Endothelial cell of umbilical vein (primary cell): Measurements from ENCODE around the gene DIDO1. TPM values are rescaled to one million over a fixed set of nuclear protein-coding genes. Genes with fewer than 3 reads are reported as not detected.

Source experiments
- BruUV-seq: library from RNA; stranded (reverse); fragments of 400-500 nt; replicated peaks from 2 replicates; lab custom pipeline; 2021; lab: Mats Ljungman, UMichigan
- CTCF ChIA-PET: fragments of 300-600, 350-600 bp; sonication (Branson Sonifier 250); formaldehyde crosslinking; loops from one replicate; lab custom pipeline; 2021; ENCODE audit warnings: antibody characterized with exemption, inconsistent platforms; lab: Charles Lee
- POLR2A ChIA-PET: fragments of 300-600, 350-600 bp; sonication (Branson Sonifier 250); formaldehyde crosslinking; loops from one replicate; lab custom pipeline; 2021; ENCODE audit warnings: antibody characterized with exemption, inconsistent platforms; lab: Charles Lee
- DNase-seq: peaks from one replicate; pipeline ENCODE4 v3.0.0-alpha.2; 2011; ENCODE audit warnings: low read depth, low spot score
- FAIRE-seq: peaks from 2 replicates; lab custom pipeline; 2011; peaks lifted over from hg19 to GRCh38; lab: Jason Lieb, UNC
- H2AFZ ChIP-seq: 2 replicates; pipeline ENCODE4 v1.6.0; 2012; ENCODE audit warnings: low read depth, low read length, control low read depth, inconsistent platforms
- H3K27ac ChIP-seq: 2 replicates; pipeline ENCODE4 v1.5.1; 2011; ENCODE audit warnings: low read depth, mild to moderate bottlenecking, control low read depth, low read length, moderate library complexity; ENCODE audit not compliant: insufficient read depth
- H3K27me3 ChIP-seq, 2 experiments: 2 replicates each; pipeline versions ENCODE4 v1.6.0 to v1.6.1; 2011; ENCODE audit warnings: low read length in 2 of 2, mixed read lengths in 1 of 2; ENCODE audit not compliant: control insufficient read depth in 2 of 2, insufficient read depth in 2 of 2
- H3K36me3 ChIP-seq, 2 experiments: 2 replicates in 1 of 2; 3 replicates in 1 of 2; pipeline ENCODE4 v1.5.1; 2011; ENCODE audit warnings: low read length in 2 of 2, mild to moderate bottlenecking in 1 of 2, moderate library complexity in 1 of 2; ENCODE audit not compliant: control insufficient read depth in 2 of 2, insufficient read depth in 2 of 2; ENCODE audit errors: extremely low read depth in 1 of 2
- H3K4me1 ChIP-seq: 3 replicates; pipeline ENCODE4 v1.5.1; 2011; ENCODE audit warnings: mild to moderate bottlenecking, low read length; ENCODE audit not compliant: control insufficient read depth, insufficient read depth; ENCODE audit errors: extremely low read depth
- H3K4me2 ChIP-seq: 2 replicates; pipeline ENCODE4 v1.6.1; 2011; ENCODE audit warnings: low read length, control low read depth, mixed read lengths; ENCODE audit not compliant: insufficient read depth
- H3K4me3 ChIP-seq, 3 experiments: fragments of 200-600 bp in 1 of 3; sonication (generic), shearing (Covaris generic) in 1 of 3; replicated peaks in 1 of 3; 2 replicates each; pipeline ENCODE4 v1.5.1; 2011 to 2016; ENCODE audit warnings: control low read depth in 3 of 3, low read length in 3 of 3, mild to moderate bottlenecking in 2 of 3, inconsistent platforms in 1 of 3, low read depth in 1 of 3, moderate library complexity in 1 of 3; ENCODE audit not compliant: insufficient read depth in 1 of 3
- H3K79me2 ChIP-seq: 2 replicates; pipeline ENCODE4 v1.6.0; 2012; ENCODE audit warnings: low read length, inconsistent platforms; ENCODE audit not compliant: control insufficient read depth, insufficient read depth
- H3K9ac ChIP-seq: replicated peaks from 2 replicates; pipeline ENCODE3; 2011; ENCODE audit warnings: low read length, control low read depth; ENCODE audit not compliant: insufficient read depth; ENCODE audit errors: extremely low read depth
- H3K9me1 ChIP-seq: replicated peaks from 3 replicates; pipeline ENCODE4 v1.6.0; 2011; ENCODE audit warnings: mild to moderate bottlenecking, low read length; ENCODE audit not compliant: control insufficient read depth, insufficient read depth; ENCODE audit errors: extremely low read depth
- H3K9me3 ChIP-seq: replicated peaks from 2 replicates; pipeline ENCODE4 v1.5.1; 2012; ENCODE audit warnings: low read length, inconsistent platforms; ENCODE audit not compliant: control insufficient read depth, insufficient read depth
- H4K20me1 ChIP-seq: replicated peaks from 2 replicates; pipeline ENCODE3; 2011; ENCODE audit warnings: mild to moderate bottlenecking, low read length; ENCODE audit not compliant: control insufficient read depth, insufficient read depth; ENCODE audit errors: extremely low read depth
- EZH2 ChIP-seq: IDR thresholded peaks from 2 replicates; pipeline ENCODE4 v1.6.1; 2012; ENCODE audit warnings: borderline replicate concordance, low read depth, mild to moderate bottlenecking, moderate library complexity, low read length, inconsistent platforms; ENCODE audit not compliant: severe bottlenecking
- FOS ChIP-seq: IDR thresholded peaks from 2 replicates; pipeline ENCODE4 v1.6.1; 2011; ENCODE audit warnings: mild to moderate bottlenecking, low read length, moderate library complexity, borderline replicate concordance; ENCODE audit not compliant: insufficient read depth
- GATA2 ChIP-seq: IDR thresholded peaks from 2 replicates; pipeline ENCODE4 v1.7.0; 2011; ENCODE audit warnings: low read depth, mild to moderate bottlenecking, moderate library complexity, mixed read lengths, low read length; ENCODE audit not compliant: insufficient read length, insufficient read depth
- JUN ChIP-seq: IDR thresholded peaks from 2 replicates; pipeline ENCODE4 v1.6.1; 2011; ENCODE audit warnings: borderline replicate concordance, low read depth; ENCODE audit not compliant: insufficient read length, insufficient read depth
- MYC ChIP-seq: IDR thresholded peaks from one replicate; pipeline ENCODE4 v1.6.1; 2011; ENCODE audit warnings: mild to moderate bottlenecking, low read depth, low read length
- POLR2A ChIP-seq: IDR thresholded peaks from 2 replicates; pipeline ENCODE4 v1.6.1; 2012; ENCODE audit warnings: low read depth, mild to moderate bottlenecking, control low read depth, low read length
- POLR2AphosphoS5 ChIP-seq: IDR thresholded peaks from 2 replicates; pipeline ENCODE4 v1.6.1; 2012; ENCODE audit warnings: low read depth, mild to moderate bottlenecking, control low read depth, low read length, moderate library complexity; ENCODE audit not compliant: insufficient read depth
- dilution Hi-C: fragments of 300-500 bp; cut with MboI; formaldehyde crosslinking; loops from one replicate; pipeline ENCODE4 v1.15.0; 2019; ENCODE audit warnings: low sequenced_read_pairs; ENCODE audit not compliant: extremely low pct_ligation_motif_present
- intact Hi-C: fragments of 100-400 bp; cut with micrococcal nuclease; formaldehyde crosslinking; loops from one replicate; pipeline ENCODE4 v1.10.0; 2022
- polyA plus RNA-seq, 4 experiments: library from polyadenylated mRNA; depleted of rRNA in 3 of 4; stranded (reverse) in 3 of 4; unstranded in 1 of 4; fragments of >200 nt; gene quantifications; 2 replicates each; pipeline versions ENCODE4 v1.2.1 to v1.2.3, GENCODE V29; 2011 to 2012; ENCODE audit warnings: missing spikeins in 1 of 4
- total RNA-seq: library from RNA; stranded (reverse); gene quantifications from 2 replicates; pipeline ENCODE4 v1.2.3, GENCODE V29; 2021
- TF ChIP-seq, protein P1 (sequence below): IDR thresholded peaks from 2 replicates; pipeline ENCODE4 v1.6.1; 2011; ENCODE audit not compliant: insufficient read depth, insufficient read length
- TF ChIP-seq, protein P2 (sequence below), 2 donors: IDR thresholded peaks; 1 replicate in 1 of 2; 2 replicates in 1 of 2; pipeline ENCODE4 v1.5.1; 2011; ENCODE audit warnings: low read length in 2 of 2, mild to moderate bottlenecking in 2 of 2, moderate library complexity in 2 of 2, control low read depth in 1 of 2, inconsistent platforms in 1 of 2, low read depth in 1 of 2; ENCODE audit not compliant: insufficient read depth in 1 of 2; ENCODE audit errors: extremely low read depth in 1 of 2

The DIDO1 gene
- total and polyA plus RNA-seq, 2 donors (not counting 3 experiments of a cell fraction or from before 2014, with no cell fraction given): 22.1 to 51.2 TPM

DNA sequence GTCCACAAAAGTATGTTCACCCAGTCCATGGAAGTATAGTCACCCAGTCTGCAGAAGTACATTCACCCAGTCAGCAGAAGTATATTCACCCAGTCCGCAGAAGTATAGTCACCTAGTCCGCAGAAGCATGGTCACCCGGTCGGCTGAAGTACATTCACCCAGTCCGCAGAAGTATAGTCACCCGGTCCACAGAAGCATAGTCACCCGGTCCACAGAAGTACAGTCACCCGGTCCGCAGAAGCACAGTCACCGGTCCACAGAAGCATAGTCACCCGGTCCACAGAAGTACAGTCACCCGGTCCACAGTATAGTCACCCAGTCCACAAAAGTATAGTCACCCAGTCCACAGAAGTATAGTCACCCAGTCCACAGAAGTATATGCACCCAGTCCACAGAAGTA lies 73.5 kb downstream of the DIDO1 start:
- Histone ChIP-seq H3K4me1 (no peaks in the 10 kb centered on the region), H3K27me3 (no peaks in the 10 kb centered on the region), H3K4me3 (no peak overlapping the region), H3K79me2 (no peaks in the 10 kb centered on the region), H3K9ac (no peak overlapping the region), H2AFZ (no peak overlapping the region), H3K4me2 (no peak overlapping the region), H4K20me1 (no peaks in the 10 kb centered on the region), H3K27ac (no peak overlapping the region), H3K9me1 (no peaks in the 10 kb centered on the region), H3K9me3 (no peaks in the 10 kb centered on the region), H3K36me3 (peaks cover 3 to 12% of the 10 kb centered on the region in 2 experiments)
- TF ChIP-seq JUN (no peak), POLR2A (no peak), EZH2 (no peak), POLR2AphosphoS5 (no peak), GATA2 (no peak), FOS (no peak), MYC (no peak)
- TF ChIP-seq, protein P1, sequence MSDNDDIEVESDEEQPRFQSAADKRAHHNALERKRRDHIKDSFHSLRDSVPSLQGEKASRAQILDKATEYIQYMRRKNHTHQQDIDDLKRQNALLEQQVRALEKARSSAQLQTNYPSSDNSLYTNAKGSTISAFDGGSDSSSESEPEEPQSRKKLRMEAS: no peak
- TF ChIP-seq, protein P2, sequence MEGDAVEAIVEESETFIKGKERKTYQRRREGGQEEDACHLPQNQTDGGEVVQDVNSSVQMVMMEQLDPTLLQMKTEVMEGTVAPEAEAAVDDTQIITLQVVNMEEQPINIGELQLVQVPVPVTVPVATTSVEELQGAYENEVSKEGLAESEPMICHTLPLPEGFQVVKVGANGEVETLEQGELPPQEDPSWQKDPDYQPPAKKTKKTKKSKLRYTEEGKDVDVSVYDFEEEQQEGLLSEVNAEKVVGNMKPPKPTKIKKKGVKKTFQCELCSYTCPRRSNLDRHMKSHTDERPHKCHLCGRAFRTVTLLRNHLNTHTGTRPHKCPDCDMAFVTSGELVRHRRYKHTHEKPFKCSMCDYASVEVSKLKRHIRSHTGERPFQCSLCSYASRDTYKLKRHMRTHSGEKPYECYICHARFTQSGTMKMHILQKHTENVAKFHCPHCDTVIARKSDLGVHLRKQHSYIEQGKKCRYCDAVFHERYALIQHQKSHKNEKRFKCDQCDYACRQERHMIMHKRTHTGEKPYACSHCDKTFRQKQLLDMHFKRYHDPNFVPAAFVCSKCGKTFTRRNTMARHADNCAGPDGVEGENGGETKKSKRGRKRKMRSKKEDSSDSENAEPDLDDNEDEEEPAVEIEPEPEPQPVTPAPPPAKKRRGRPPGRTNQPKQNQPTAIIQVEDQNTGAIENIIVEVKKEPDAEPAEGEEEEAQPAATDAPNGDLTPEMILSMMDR (IDR thresholded peaks at IDR 0.05; ENCODE audit: extremely low read depth in 1 of 2, insufficient read depth in 1 of 2, low read depth in 1 of 2, low read length in 2 of 2): no peak
- FAIRE-seq: no peak
- no TSS peak for BruUV-seq
- ChIA-PET CTCF (no interaction called here), POLR2A (no interaction called here)
- dilution Hi-C loops (no loop called here), intact Hi-C loops (no loop called here)
- DNase-seq: no peak
